NCI-H774 (cell line): ENCODE measurements around the gene TNRC6A.
"Not testable (repeated sequence)": the region's sequence is repeated elsewhere in the genome, so short reads cannot be mapped to it uniquely, and the experiment has no call there.

Experiments used
- DNase-seq: peaks from one replicate; lab custom pipeline; 2025; lab: John Stamatoyannopoulos, UW

The TNRC6A gene

DNA sequence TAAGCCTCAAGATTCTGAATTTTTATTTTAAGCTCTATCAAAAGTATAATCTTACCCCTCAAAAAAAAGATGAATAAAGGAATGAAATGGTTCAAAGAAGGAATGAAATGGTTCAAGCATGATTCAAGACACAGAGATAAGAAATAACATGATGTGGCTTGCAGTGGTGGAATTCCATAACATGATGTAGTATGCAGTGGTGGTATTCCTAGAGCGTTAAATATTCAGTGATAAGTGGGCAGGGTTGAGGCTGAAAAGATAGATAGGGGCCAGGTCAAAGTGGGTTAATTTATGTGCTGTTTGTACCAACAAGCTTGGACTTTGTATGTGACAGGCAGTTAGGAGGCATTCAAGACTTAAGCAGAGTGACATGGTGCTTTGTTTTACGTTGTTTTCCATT is 29.6 kb downstream of the TNRC6A start:
- no peak for DNase-seq

GRCh38 chr16:24761526-24761925 is 32.1 kb downstream of the TNRC6A start:
- DNase-seq, result no peak

GRCh38 chr16:24764916-24765315 is 35.5 kb downstream of the TNRC6A start:
- DNase-seq, result no peak

DNA sequence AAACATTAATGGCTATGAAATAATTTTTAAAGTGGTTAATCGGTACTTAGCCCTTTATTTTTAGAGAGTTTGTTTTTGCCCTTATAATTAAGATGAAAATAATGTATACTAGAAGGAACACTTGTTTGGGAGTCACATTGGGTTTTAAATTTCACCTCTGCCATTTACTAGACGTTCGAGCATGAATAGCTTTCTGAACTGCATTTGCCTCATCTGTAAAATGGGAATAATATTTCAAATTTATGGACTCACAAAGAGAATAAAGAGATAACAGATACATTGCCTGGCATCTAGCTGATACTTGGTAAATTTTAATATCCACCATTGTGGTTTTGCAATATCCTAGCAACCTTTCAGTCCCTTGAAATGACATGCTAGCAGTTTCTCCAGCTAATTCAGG is 36.6 kb downstream of the TNRC6A start:
- no peak for DNase-seq

- no peak for DNase-seq
Measured at GRCh38 chr16:24769806-24770205, 40.4 kb downstream of the TNRC6A start.

DNA sequence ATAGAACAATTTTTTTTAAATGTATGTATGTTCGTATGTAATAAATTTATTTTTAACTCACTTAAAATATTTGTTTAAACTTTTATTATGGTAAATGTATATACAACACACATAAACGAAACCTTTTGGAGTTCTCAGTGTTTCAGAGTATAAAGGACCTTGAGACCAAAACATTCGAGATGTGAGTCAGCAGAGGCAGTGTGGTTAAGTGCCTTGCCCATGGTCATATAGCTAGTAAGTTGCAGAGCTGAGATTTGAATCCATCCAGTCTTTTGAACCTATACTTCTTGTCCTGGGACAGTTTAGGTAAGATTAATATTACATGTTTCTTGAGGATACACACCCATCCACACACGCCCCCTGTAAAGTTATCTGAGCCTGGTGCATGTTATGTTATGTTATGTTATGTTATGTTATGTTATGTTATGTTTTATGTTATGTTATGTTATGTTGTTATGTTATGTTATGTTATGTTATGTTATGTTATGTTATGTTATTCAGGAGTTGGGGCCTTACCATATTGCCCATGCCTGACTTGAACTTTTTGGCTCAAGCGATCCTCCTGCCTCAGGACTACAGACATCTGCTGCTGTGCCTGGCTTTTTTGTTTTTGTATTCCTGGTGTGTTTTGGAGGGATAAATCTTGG is 41.8 kb downstream of the TNRC6A start:
- DNase-seq, result no peak

- no peak for DNase-seq
Measured at GRCh38 chr16:24771779-24772157, 42.3 kb downstream of the TNRC6A start.

GRCh38 chr16:24773771-24774427 is 44.4 kb downstream of the TNRC6A start:
- no peak for DNase-seq

DNA sequence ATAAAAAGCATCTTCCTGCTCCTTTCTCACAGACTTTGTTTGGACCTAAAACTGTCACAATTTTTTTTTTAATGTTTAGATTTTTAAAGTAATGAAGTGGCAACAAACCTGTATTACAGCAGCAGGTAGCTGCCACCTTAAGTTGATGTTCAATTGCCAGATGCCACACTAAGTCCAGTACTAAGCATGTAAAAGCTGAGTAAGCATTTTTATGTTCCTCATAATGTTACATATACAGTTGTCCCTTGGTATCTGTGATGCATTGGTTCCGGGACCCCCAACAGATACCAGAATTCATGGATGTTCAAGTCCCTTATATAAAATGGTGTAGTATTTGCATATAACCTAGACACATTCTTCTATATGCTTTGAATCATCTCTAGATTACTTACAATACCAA is 45.1 kb downstream of the TNRC6A start:
- DNase-seq, result no peak

- no peak for DNase-seq
Measured at GRCh38 chr16:24775455-24775854, 46.0 kb downstream of the TNRC6A start.

- no peak for DNase-seq
Measured at GRCh38 chr16:24776501-24777220, 47.2 kb downstream of the TNRC6A start.

DNA sequence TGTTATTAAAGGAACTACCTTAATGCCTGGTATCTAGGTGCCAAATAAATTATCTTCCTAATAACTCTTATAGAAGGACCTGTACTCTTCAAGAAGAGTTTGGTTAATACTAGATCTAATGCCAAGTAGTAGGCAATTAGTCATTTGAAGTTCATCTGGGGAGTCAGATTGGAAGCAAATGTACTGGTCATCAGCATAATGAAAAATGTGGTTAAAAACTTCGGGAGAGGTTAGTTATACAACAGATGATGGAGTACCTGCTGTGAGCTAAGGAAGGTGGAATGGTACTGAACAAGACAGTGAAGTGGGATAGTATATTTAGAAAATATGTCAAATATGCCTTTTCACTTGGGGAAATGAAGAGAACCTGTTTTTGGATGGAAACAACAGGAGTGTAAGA is 49.2 kb downstream of the TNRC6A start:
- DNase-seq, result no peak

DNA sequence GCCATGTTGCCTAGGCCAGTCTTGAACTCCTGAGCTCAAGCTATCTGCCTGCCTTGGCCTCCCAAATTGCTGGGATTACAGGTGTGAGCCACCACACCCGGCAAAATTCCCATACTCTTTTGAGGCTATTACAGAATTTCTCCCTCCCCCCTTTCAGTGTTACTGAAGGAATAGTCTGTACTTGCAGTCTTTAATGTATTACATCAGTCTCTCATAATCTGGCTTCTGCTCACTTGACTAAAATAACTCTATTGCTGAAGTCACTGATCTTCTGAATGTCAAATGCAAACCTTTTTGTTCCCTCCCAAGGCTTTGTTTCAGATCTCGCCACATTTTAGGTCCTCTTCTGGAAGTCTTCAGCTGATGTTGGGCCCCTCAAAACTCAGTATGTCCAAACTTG is 51.8 kb downstream of the TNRC6A start:
- DNase-seq, result no peak

GRCh38 chr16:24784121-24784520 is 54.7 kb downstream of the TNRC6A start:
- DNase-seq, result no peak

DNA sequence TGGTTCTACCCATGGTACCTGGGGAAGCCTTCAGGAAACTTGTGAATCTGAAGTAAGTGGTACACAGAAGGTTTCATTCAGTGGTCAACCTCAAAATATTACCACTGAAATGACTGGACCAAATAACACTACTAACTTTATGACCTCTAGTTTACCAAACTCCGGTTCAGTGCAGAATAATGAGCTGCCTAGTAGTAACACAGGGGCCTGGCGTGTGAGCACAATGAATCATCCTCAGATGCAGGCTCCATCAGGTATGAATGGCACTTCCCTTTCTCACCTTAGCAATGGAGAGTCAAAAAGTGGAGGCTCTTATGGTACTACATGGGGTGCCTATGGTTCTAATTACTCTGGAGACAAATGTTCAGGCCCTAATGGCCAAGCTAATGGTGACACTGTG is 60.4 kb downstream of the TNRC6A start:
- DNase-seq, result no peak

DNA sequence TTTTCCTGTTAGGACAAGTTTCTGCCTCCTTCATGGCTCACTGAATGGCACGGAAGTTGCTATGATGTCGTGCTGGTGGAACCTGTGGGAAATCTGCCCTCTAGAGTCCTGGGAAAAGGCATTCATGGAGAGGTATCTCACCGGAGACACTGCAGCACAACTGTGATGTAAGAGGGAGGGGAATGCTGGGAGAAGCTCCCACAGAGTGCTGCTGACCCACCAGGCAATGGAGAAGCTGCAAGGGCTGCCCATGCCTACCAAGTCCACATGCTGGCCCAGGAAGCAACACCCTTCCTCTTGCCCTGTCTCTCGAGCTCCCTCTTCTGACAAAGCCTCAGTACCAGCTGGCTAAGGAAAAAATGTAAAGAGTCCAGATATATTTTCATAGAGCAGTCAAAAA is 71.1 kb downstream of the TNRC6A start:
- no peak for DNase-seq

DNA sequence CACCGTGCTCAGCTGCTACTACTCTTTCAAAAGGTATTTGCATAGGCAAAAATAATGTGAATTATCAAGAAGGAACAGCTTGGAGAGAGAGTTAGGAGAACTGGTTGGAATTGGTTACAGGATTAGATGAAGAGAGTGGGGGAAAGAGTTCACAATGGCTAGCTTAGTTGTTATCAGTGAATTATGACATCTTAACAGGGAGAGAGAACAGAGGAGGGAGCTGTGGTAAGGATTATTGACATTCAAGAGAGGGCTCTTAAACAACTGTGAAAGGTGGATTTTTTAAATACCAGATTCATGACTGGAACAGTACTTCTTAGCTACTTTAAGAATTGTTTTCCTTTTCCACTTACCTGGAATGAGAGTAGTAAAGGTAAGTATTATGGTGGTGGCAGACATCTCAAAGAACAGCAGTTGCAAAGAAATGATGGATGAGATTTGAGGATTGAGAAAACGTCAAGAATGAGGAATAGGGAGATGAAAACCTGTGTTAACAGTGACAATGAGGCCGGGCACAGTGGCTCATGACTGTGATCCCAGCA is 72.4 kb downstream of the TNRC6A start:
- DNase-seq, result no peak

GRCh38 chr16:24805484-24805883 is 76.0 kb downstream of the TNRC6A start:
- DNase-seq, result no peak

GRCh38 chr16:24807301-24807700 is 77.8 kb downstream of the TNRC6A start:
- no peak for DNase-seq

DNA sequence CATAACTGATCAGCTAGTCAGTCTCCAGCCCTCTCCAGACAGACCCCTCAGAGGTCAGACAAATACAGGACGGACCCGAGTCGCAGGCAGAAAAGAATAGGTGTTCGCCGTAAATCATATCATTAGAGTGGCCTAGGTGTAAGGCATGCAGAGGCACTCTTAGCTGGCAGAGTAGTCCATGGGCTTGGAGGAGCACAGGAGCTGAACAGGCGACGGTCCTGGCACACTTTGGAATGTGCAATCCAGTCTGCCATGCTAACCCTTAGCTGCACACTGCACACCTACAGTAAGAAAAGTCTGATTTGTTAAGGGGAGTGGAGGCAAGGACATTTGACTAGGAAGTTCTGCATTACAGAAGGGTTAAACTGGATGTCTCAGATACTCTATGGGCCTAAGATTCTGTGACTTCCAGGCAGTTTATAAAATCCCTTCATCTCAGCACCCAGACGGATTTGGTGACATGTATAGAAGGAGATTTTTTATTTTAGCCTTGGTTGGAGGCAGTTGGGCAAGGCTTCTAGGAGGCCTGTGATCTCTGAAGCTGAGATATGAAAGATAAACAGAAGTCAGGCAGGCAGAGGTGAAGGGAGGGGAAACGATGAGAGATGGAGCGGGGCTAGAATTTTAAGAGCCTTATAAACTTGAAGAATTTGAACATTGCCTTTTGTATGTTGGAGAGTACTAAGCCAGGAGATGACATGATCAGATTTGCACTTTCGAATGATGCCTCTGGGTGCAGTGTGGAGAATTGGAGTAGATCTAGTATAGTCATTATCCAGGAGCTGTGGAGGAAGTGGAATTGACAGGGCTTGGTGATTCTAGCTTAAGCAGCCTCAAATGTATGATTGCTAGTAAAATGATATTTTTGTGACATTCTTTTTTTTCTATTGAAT is 81.7 kb downstream of the TNRC6A start:
- no peak for DNase-seq

- not testable (repeated sequence) for DNase-seq
Measured at GRCh38 chr16:24812813-24813212, 83.4 kb downstream of the TNRC6A start.

- no peak for DNase-seq
Measured at GRCh38 chr16:24815021-24815420, 85.6 kb downstream of the TNRC6A start.
